GM18520 (cell line): ENCODE data around the gene MTPN.

Source experiments
- ATAC-seq: cut with Tn5 transposase; IDR thresholded peaks from one replicate; pipeline ENCODE4 v1.9.1; 2021; ENCODE audit not compliant: unreplicated experiment

Gene MTPN

DNA sequence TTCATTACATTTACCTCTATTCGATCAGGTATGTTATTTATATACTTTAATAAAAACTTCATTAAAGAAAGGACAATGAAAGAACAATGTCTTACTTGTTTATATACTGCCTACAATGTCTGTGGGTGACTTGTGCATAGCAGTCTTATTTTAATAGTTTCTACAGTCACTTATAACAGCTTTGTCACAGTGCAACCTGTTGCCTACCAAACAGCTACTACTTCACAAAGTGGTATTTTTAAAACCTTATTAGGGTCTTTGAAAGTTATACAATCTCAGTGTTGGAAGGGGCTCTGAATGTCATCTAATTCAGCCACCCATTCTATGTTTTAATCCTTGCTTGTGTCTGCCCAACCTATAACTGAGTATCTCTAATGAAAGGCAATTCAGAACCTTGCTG lies 19.0 kb downstream of the MTPN start:
- ATAC-seq, result no peak

DNA sequence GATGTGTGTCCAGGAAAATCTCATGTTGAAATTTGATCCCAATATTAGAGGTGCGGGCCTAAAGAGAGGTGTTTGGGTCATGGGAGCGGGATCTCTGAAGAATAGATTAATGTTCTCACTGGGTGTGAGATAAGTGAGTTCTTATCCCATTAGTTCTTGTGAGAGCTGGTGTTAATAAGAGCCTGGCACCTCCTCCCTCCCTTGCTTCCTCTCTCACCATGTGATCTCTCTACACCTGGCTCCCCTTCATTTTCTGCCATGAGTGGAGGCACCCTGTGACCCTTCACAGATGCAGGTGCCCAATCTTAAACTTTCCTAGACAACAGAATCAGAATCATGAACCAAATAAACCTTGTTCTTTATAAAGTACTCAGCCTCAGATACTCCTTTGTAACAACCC lies 19.5 kb downstream of the MTPN start:
- no peak for ATAC-seq

DNA sequence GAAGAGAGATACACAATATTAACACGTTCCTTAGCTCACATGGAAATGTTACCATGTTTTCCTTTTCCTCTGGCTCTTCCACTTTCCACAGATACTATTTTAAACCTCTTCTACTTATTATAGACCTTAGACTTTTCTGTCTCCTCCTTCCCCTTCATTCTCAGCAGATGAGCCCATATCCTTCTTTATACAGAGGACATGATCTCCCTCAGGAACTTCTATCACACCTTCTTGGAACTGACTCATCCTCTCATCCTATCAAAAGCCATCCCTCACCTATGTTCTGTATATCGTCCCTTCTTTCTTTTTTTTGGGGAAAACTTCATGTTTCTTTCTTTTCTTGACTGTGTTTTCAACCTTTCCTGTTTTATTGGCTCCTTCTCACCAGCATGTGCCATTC lies 20.8 kb downstream of the MTPN start:
- ATAC-seq, result no peak

DNA sequence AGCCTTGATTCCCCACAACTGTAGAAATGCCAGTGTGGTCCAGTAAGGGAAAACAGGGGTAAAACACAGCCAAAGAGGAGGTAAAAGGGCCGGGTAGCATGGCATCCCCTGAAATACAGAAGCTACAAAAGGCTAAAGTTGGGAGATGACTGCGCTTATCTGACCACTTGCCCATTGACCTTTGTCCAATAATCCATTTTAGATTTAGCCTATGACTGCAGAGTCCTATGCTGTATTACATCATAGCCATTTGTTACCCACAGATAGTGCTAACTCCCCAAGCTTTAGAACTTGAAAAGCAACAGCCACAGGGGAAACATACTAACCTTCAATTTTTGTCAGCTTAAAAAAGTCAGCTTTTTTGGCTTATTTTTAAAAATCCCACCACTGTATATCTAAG lies 26.2 kb downstream of the MTPN start:
- ATAC-seq, result no peak

DNA sequence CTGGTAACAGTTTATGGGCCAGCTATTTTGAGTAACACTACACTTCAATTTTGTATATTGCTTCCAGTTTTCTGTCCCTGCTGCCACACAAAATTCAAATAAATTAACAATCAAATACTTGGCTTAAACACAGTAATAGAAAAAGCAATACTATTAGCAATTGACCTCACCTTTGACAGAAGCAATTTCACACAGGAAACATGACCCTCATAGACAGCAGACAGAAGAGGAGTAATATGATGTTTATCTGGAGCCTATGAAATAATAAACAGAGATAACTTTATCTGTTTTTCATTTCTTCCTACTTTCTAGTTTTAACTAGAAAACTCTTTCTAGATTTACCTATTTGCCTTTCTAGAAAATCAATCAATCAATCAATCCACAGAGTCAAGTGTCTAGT lies 26.7 kb downstream of the MTPN start:
- no peak for ATAC-seq

DNA sequence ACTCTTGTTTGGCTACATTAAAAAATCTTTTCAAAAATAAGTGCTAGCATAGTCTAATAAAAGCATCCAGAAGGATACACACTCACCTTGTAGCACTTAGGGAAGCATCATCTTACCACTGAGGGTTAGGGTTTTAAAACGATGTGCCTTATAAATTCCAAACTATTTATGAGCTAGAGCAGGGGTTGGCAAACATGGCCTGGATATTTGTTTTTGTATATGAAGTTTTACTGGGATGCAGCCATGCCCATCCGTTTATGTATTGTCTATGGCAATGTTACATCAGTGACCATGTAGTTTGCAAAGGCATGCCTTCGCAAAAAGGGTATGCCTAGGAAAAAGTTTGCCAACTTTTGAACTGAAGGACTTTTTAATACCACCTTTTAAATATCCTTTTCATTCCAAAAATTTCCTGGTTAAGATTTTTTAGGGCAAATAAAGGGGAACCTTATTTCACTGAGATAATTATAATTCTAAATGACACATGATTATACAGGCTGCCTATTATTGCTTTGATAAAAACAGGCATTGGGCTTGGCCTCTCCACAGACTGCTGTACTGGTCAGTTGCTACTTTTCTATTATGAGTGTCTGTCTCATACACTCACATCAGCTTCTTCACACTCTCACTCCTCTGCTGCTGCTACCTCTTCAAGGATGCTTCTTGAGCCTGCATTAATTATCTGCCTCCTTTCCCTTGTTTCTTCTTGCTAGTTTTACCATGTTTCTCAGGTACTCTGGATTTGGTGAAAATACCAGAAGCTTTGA lies 30.7 kb downstream of the MTPN start:
- ATAC-seq, result no peak

DNA sequence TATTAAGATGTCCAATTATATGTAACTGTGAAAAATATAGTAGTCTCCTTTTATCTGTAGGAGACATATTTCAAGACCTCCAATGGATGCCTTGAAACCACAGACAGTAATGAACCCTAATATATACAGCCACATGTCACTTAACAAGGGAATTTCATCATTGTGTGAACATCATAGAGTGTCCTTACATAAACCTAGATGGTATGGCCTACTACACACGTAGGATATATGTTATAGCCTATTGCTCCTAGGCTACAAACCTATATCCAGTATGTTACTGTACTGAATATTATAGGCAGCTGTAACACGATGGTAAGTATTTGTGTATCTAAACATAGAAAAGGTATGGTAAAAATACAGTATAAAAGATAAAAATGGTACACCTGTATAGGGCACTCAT lies 32.4 kb downstream of the MTPN start:
- ATAC-seq, result no peak

DNA sequence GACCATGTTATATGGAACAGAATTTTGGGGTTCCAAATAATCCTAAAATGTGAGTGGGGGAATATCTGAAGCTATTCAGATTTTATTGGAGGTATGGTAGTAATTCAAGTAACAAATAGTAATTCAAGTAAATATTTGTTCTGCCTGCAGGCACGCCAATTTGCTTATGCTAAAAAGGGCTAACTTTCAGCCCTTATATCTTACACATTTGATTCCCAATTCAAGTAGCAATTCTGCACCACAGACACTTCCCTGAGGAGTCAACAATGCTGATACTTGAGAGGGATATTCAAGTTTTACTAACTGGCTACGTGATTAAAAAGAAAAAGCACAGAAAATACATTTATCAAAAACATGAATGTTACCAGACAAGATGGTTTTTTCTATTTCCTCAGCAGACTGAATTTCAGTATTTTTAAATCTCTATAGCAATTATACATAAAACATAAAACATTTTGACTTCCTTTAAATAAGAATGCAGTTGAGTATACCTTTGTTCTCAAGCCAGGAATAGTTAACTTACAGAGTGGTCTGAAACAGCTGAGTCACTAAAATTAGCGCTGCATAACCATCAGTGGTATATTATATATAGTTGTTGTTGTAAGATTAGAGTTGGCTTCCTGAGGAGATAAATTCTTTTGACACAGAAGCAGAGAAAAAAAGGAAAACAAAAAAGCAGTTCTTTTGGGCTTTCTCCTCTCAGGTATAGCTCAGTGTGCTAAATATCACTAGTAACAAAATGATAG lies 33.9 kb downstream of the MTPN start:
- no peak for ATAC-seq

DNA sequence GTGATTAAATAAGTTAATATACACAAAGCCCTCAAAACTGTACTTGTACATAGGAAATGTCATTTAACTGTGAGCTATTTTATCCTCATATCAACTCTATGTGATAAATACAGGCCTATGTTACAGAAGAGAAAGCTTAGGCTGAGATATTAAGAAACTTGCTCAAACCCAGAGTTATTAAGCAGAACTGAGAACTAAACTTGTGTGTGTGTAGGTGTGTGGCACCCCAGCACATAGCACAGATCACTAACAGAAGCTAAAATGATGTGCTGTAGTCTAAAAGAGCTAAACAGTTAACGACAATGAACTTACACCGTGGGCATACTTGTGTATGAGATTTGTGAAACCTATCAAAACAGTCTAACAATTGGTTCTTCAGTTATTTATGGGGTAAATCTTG lies 34.5 kb downstream of the MTPN start:
- peak; percentile 47 for ATAC-seq

DNA sequence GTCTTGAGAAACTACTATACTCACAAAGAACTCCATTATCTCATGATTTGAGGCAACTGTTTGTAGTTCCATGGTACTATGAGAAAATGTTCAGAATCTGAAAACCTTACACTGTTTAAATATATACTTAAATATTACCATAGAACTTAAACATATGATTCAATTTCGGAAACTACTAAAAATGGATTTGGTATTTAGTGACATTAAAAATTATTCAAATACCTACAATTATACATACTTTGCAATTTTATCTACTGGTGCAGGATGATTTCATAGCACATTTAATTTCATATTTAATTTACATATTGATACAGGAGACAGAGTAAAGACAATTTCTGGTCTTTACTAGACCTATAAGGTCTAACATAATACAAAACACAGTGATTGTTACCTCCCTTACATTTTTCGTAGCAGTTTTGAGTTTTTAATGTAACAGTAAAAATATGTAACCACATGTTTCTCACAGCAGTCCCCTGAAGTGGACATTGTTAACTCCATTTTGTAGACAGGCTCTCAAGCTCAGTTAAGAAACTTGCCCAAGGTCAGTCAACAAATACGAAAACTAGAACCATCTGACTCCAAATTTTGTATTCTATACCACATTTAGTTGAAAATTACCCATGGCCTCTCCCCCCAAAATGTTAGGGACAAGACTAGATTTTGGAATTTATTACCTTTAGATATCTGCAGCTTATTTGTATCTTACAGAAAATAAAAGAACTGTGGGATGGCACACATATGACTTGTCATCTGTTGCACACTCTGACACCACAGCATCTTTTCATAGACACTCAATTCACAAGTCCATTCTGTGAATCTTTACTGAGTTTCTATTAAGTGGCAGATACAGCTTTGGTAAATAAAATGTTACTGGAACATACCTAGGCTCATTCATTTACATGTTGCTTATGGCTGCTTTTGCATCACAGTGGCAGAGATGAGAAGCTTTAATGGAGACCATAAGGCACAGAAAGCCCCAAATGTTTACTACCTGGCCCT lies 36.8 kb downstream of the MTPN start:
- no peak for ATAC-seq

DNA sequence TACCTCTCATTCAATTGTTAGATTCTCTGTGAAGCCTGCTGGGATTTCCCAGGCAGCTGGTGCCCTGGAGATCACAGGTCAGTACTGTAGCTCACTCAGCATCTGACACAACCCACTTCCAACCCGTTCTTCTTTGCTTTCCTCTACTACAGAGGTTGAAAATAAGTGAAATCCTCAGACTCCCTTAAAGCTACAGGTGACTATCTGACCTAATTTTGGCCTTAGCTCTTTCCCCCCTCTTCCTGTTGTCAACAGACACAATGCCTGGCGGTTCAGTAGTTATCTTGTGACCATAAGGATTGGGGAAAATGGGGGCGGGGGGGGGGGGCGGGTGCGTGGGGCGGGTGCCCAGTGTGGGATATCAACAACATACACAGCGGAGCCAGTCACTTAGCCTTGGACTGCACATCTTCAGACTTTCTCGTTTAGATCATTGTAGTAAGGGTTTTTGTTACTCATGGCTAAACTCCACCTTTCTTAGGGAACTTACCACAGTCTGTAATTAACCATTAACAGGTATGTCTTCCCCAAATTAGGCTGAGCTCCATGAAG lies 37.8 kb downstream of the MTPN start:
- no peak for ATAC-seq

DNA sequence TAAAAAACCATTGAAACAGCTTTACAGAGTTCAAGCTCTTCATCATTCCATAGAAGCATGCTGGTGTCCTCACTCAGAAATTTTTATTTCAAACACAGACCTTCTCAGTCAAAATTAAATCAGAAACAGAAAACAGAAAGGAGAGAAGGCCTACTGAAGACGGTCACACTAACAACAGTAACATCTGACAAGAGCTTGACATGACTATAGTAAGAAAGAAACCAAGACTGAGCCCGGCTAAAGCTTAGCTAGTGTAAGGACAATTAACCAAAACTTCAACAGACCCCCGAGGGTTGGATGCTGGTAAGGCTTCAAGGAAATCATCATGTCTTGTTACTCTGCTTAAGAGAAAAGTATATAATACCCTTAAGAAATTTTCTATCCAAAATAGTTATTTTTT lies 38.6 kb downstream of the MTPN start:
- ATAC-seq, result peak; percentile 65

DNA sequence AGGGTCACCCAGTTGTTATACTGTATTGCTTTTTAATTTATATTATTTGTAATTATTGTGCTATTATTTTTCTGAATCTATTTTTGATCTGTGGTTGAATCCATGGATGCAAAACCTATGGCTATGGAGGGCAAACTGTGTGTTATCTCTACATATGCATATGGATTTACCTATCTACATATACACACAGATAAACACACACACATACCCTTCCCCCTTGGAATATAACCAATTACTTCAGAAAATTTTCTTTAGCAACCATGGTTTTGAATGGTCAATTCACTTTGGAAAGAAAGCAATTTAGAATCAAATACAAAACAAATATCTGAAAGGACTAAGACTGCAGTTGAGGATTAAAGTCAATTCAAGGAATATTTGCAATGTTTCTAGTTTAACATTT lies 39.1 kb downstream of the MTPN start:
- ATAC-seq, result no peak

DNA sequence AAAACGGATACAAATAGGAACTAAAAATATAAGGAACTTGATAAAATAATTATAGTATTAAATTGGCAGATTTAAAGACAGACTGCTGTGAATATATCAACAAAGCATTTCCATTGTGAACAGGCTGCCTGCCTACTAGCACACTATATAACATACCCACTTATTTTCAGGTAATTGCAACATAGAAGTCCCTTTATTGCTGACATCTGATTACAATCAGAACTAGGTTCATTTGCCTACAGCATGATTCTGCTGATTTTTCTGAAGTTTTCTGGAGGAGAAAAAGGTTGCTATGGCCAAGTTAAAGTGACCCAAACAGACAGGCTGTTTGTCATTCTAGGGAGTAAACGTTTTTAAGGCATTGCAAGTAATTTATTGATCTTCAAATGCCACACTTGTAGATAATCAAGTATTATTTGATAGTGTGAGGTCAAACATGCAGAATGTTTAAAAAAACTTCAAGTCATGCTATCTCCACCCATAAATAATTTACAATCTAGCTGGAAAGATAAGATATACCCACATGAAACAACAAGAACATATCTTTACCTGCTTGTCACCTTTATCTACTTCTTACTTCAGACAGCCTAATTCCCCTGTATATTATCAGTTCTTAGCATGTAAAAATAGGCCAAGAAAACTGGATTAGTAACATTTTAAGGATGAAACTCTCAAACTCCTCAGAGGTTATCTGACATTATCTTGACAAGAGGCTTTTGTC lies 40.5 kb downstream of the MTPN start:
- ATAC-seq, result no peak

DNA sequence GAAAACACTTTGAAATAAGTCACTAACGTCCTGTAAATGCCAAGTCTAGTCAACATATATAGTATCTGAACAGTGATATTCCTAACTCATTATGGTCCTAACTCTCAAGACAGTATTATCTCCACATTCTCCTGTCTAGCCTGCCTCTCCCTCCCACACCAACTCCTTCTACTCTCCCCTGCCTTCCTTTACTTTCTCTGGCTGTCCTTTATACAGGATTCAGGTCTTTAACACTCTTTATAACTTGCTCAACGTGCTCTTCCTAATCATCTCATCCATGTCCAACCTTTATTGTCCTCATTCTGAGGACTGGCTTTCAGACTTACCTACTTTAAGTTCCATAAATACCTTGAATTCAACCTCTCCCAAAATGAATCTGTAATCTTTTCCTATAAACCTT lies 42.5 kb downstream of the MTPN start:
- no peak for ATAC-seq

DNA sequence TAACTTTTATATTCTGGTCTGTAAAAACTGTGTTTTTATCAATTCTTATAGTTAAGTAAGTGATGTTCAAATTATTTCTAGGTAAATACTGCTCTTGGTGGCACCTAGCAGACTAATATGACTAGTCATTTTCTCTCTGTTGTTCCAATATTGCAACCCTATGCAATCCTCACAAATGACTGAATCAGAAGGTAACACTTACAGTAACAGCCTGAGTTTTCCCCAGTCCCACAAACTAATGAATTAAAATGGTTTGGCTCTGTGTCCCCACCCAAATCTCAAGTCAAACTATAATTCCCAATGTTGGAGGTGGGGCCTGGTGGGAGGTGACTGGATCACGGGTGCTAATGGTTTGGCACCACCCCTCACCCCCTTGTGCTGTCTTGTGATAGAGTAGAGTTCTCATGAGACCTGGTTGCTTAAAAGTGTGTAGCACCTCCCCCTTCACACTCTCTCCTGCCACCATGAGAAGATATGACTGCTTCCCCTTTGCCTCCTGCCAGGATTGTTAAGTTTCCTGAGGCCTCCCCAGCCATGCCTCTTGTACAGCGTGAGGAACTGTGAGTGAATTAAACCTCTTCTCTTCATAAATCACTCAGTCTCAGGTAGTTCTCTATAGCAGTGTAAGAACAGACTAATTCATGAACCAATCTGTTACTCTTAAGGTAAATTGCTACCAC lies 43.5 kb downstream of the MTPN start:
- no peak for ATAC-seq

DNA sequence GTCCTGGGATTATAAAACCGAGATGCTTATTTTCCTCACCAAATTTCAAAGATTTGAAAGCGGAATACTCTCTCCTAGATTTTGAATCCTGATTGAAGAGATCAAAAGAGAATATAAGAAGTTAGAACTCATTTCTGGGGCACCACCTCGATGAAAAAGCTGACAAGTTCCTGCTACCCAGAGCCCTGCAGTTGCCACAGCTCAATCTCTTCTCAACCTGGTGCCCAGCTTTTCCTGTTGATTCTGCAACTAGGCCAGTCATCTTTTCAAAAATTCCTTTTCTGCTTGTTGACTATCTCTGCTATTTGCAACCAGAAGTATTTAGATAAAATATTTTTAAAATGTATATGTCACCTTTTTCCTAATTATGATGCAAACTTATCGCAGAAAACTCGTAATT lies 45.0 kb downstream of the MTPN start:
- no peak for ATAC-seq

DNA sequence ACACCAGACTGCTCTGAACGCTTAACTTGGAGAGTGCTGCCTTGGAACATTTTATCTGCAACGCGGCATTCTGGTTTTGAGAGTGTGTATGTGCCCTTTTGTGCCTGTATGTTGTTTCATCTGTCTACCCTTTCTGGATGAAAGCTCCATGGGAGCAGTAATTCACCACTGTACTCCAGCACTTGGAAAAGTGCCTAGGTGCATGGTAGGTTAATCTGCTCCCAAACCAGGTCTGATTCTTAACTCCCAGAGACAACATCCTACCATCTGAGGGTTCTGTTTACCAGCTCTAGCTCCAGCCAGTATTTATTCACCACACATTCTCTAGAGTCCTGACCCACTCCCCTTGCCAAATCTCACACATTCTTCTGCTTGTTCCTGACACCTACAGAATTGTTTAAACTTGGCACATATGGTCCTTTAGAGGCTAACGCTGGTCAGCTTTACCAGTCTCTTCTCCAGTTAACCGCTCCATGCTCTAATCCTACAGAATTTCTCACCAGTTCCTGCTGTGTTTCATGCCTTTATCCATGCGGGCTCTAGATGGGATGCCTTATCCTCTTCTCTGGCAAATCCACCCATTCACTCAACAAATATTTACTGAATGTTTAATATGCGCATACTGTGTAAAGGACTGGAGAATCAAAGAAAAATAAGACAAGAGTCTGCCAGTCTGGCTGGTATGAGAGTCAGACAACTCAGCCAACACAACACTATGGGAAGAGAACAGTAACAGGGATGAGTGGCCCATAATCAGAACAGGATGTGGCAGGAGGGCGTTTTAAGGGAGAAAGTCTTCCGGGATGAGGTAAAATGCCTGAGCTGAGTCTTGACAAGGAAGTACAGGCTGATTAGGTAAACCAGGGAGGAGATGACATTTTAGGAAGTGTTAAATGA lies 46.3 kb downstream of the MTPN start:
- no peak for ATAC-seq

DNA sequence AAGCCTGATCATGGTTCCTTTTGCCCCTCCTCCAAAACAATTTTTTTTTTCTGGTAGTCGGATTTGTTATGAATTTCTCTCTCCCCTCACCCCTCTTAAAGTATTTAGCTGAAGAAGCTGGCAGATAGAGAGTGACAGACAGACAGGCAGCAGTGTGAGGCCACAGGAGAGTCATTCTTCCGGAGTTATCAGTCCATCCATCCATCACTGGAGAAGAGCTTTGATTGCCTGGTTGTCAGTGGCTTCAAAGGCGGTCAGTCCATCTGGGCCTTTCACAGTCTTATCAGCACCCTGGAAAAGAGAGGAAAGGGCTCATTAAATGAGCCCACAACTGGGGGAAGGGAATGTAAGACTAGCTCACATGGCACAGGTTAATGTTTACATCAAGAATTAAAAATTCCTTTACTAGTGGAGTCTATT lies 47.4 kb downstream of the MTPN start:
- ATAC-seq, result no peak
